Peyer's patch (tissue), 4 donors: Measurements from ENCODE around the gene C9orf153.

ENCODE experiments used
- POLR2A ChIP-seq, 2 donors: fragments of 450-650 bp; IDR thresholded peaks; one replicate each; pipeline ENCODE4 v1.5.1; 2017; ENCODE audit warnings: antibody characterized with exemption in 2 of 2, mild to moderate bottlenecking in 2 of 2, moderate library complexity in 2 of 2
- TF ChIP-seq, protein P1 (sequence below), 6 experiments: fragments of 450-650 bp in 4 of 6; fragments of 200-600 bp in 2 of 6; sonication (generic) in 1 of 6; IDR thresholded peaks; one replicate each; pipeline ENCODE4 v1.5.1; 2017 to 2019; ENCODE audit warnings: antibody characterized with exemption in 6 of 6, mild to moderate bottlenecking in 3 of 6, moderate library complexity in 1 of 6

DNA sequence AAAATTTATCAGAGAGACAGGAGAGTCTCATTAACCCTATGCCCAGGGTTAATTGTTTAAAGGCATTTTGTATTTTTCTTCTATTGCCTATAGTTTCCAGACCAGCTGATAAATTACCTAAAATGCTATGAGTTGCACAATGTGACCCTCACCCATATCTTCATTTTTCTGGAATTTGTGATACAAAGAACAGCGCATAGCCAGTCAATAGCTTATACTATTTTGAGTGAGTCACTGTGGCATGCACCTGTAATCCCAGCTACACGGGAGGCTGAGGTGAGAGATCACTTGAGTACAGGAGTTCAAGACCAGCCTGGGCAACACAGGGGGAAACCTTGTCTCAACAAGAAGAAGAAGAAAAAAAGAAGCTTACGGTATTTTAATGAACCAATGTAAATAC lies 2.8 kb downstream of the C9orf153 start:
- TF ChIP-seq, protein P1, sequence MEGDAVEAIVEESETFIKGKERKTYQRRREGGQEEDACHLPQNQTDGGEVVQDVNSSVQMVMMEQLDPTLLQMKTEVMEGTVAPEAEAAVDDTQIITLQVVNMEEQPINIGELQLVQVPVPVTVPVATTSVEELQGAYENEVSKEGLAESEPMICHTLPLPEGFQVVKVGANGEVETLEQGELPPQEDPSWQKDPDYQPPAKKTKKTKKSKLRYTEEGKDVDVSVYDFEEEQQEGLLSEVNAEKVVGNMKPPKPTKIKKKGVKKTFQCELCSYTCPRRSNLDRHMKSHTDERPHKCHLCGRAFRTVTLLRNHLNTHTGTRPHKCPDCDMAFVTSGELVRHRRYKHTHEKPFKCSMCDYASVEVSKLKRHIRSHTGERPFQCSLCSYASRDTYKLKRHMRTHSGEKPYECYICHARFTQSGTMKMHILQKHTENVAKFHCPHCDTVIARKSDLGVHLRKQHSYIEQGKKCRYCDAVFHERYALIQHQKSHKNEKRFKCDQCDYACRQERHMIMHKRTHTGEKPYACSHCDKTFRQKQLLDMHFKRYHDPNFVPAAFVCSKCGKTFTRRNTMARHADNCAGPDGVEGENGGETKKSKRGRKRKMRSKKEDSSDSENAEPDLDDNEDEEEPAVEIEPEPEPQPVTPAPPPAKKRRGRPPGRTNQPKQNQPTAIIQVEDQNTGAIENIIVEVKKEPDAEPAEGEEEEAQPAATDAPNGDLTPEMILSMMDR (IDR thresholded peaks at IDR 0.05), result no peak
- no peak for TF ChIP-seq POLR2A (IDR thresholded peaks at IDR 0.05)
